ENCODE results near the gene KCNG3. TPM values are rescaled to one million over a fixed set of nuclear protein-coding genes. Genes with fewer than 3 reads are reported as not detected.
A peak's percentile ranks its signal among the peaks of the same experiment; 100 is the strongest.

Gene KCNG3
- total and polyA plus RNA-seq, 2 of the 13 experiments (the other 11 are each of a cell fraction or from before 2014, with no cell fraction given): 2.8 to 4.8 TPM

GRCh38 chr2:42494355-42495233, 812 bp upstream of the KCNG3 start:
- no peaks in the 10 kb centered on the region for H4K20me1 ChIP-seq (ENCODE audit: insufficient read depth, low read length)
- no peaks in the 10 kb centered on the region for H3K9me3 ChIP-seq (ENCODE audit: low read length)
- H3K79me2 ChIP-seq (ENCODE audit: insufficient read depth, low read length): peaks cover 39% of the 10 kb centered on the region
- FAIRE-seq: peak; percentile 80
- peak overlapping the region; percentile 77 for H3K27ac ChIP-seq (ENCODE audit: extremely low read length, insufficient read depth, low read length)
- H3K27me3 ChIP-seq (ENCODE audit: control insufficient read depth in 1 of 2, insufficient read depth in 2 of 2, low read length in 2 of 2): no peaks in the 10 kb centered on the region
- intact Hi-C loops (cut with micrococcal nuclease; ENCODE audit: unreplicated experiment): loop anchor here (1.0 to 10.0 kb wide), 5 partner anchors 65 to 169 kb away; partner anchors contain the start of gene COX7A2L
- peak overlapping the region; percentile 82 for H3K9ac ChIP-seq (ENCODE audit: insufficient read depth, low read depth, low read length)
- CTCF ChIA-PET (ENCODE audit: low intra/inter-chr PET ratio, low total read pairs): interaction anchor here (1.2 to 3.1 kb wide), 3 partner anchors 19 to 168 kb away, joined by 3 to 28 read pairs (median 3); no protein-coding TSS in a partner anchor
- peaks cover 75% of the 10 kb centered on the region for H3K4me1 ChIP-seq (ENCODE audit: insufficient read depth, low read length)
- peak overlapping the region; percentile 62 for H2AFZ ChIP-seq (ENCODE audit: low read length)
- DNase-seq (ENCODE audit: low spot score): peak; percentile 87
- ATAC-seq: peak; percentile 67
- TSS peak; percentile 60 for BruUV-seq (replicated peaks)
- POLR2A ChIA-PET: interaction anchor here (1.0 to 2.5 kb wide), 3 partner anchors 11 to 298 kb away, joined by 3 to 19 read pairs (median 3); partner anchors contain the start of gene HAAO
- peak overlapping the region; percentile 75 to 88 (median 86) for H3K4me3 ChIP-seq (replicated peaks in 1 of 3; ENCODE audit: insufficient read depth in 1 of 3, low read depth in 2 of 3, low read length in 3 of 3)
- in situ Hi-C loops (cut with HindIII; ENCODE audit: extremely low pct_ligation_motif_present, low pct_unique_long_range_greater_than_20kb): loop anchor here (5.0 kb wide), 1 partner anchor 168 kb away; no protein-coding TSS in a partner anchor
- under 1% methylated on average over 39 of the region's 65 CpGs for WGBS (ENCODE audit: low lambda C conversion rate)
- H3K36me3 ChIP-seq (replicated peaks in 1 of 2; ENCODE audit: control insufficient read depth in 1 of 2, insufficient read depth in 2 of 2, low read length in 2 of 2): no peaks in the 10 kb centered on the region
- peak overlapping the region; percentile 95 for H3K4me2 ChIP-seq (ENCODE audit: low read depth, low read length)
- no peak for TF ChIP-seq ADNP (CRISPR knock-in tag; IDR thresholded peaks at IDR 0.05)
- 0 out of 2 replicates have a peak, but pooled peaks have one; percentile 37 for TF ChIP-seq ZNF367 (CRISPR knock-in tag; IDR thresholded peaks at IDR 0.05; ENCODE audit: borderline replicate concordance)
- TF ChIP-seq, protein P1, sequence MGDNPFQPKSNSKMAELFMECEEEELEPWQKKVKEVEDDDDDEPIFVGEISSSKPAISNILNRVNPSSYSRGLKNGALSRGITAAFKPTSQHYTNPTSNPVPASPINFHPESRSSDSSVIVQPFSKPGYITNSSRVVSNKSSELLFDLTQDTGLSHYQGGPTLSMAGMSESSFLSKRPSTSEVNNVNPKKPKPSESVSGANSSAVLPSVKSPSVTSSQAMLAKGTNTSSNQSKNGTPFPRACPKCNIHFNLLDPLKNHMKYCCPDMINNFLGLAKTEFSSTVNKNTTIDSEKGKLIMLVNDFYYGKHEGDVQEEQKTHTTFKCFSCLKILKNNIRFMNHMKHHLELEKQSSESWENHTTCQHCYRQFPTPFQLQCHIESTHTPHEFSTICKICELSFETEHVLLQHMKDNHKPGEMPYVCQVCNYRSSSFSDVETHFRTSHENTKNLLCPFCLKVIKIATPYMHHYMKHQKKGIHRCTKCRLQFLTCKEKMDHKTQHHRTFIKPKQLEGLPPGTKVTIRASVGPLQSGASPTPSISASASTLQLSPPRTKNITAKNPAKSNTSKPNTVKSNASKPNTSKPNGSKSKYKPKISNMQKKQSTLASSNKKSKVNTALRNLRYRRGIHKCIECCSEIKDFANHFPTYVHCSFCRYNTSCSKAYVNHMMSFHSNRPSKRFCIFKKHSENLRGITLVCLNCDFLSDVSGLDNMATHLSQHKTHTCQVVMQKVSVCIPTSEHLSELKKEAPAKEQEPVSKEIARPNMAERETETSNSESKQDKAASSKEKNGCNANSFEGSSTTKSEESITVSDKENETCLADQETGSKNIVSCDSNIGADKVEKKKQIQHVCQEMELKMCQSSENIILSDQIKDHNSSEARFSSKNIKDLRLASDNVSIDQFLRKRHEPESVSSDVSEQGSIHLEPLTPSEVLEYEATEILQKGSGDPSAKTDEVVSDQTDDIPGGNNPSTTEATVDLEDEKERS (CRISPR knock-in tag; IDR thresholded peaks at IDR 0.05): no peak
- no peak for TF ChIP-seq HNF4A (CRISPR knock-in tag; IDR thresholded peaks at IDR 0.05)
- TF ChIP-seq HMG20A (CRISPR knock-in tag; IDR thresholded peaks at IDR 0.05; ENCODE audit: borderline replicate concordance): no peak
- no peak for TF ChIP-seq ZNF124 (CRISPR knock-in tag; IDR thresholded peaks at IDR 0.05)
- no peak for TF ChIP-seq HNRNPUL1 (IDR thresholded peaks at IDR 0.05; ENCODE audit: low read depth, low read length)
- TF ChIP-seq MAFF (IDR thresholded peaks at IDR 0.05; ENCODE audit: low read depth, low read length): no peak
- TF ChIP-seq TEAD2 (CRISPR knock-in tag; IDR thresholded peaks at IDR 0.05): no peak
- TF ChIP-seq, protein P2, sequence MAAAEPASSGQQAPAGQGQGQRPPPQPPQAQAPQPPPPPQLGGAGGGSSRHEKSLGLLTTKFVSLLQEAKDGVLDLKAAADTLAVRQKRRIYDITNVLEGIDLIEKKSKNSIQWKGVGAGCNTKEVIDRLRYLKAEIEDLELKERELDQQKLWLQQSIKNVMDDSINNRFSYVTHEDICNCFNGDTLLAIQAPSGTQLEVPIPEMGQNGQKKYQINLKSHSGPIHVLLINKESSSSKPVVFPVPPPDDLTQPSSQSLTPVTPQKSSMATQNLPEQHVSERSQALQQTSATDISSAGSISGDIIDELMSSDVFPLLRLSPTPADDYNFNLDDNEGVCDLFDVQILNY (CRISPR knock-in tag; conservative IDR thresholded peaks at IDR 0.05): peak; percentile 25; the same call in 1 of the 2 replicates
- TF ChIP-seq TEF (CRISPR knock-in tag; IDR thresholded peaks at IDR 0.05): no peak
- 0 out of 2 replicates have a peak, but pooled peaks have one; percentile 44 for TF ChIP-seq ZNF253 (CRISPR knock-in tag; IDR thresholded peaks at IDR 0.05; ENCODE audit: borderline replicate concordance)
- TF ChIP-seq, protein P3, sequence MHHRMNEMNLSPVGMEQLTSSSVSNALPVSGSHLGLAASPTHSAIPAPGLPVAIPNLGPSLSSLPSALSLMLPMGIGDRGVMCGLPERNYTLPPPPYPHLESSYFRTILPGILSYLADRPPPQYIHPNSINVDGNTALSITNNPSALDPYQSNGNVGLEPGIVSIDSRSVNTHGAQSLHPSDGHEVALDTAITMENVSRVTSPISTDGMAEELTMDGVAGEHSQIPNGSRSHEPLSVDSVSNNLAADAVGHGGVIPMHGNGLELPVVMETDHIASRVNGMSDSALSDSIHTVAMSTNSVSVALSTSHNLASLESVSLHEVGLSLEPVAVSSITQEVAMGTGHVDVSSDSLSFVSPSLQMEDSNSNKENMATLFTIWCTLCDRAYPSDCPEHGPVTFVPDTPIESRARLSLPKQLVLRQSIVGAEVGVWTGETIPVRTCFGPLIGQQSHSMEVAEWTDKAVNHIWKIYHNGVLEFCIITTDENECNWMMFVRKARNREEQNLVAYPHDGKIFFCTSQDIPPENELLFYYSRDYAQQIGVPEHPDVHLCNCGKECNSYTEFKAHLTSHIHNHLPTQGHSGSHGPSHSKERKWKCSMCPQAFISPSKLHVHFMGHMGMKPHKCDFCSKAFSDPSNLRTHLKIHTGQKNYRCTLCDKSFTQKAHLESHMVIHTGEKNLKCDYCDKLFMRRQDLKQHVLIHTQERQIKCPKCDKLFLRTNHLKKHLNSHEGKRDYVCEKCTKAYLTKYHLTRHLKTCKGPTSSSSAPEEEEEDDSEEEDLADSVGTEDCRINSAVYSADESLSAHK (CRISPR knock-in tag; IDR thresholded peaks at IDR 0.05; ENCODE audit: borderline replicate concordance): no peak
- TF ChIP-seq ZNF234 (CRISPR knock-in tag; conservative IDR thresholded peaks at IDR 0.05): 0 out of 2 replicates have a peak, but pooled peaks have one; percentile 20
- TF ChIP-seq HES4 (CRISPR knock-in tag; IDR thresholded peaks at IDR 0.05; ENCODE audit: borderline replicate concordance): 0 out of 2 replicates have a peak, but pooled peaks have one; percentile 27
- TF ChIP-seq POGZ (CRISPR knock-in tag; IDR thresholded peaks at IDR 0.05): no peak; the same call in 1 of the 2 replicates
